Activated CD8-positive, alpha-beta memory T cell treated with anti-CD3 and anti-CD28 coated beads, Interleukin-2, amount 10 ng/mL, durations not matched to agents 7 days and 5 days (primary cell): ENCODE measurements around the gene NRXN2. TPM values are rescaled to one million over a fixed set of nuclear protein-coding genes. Genes with fewer than 3 reads are reported as not detected.

ENCODE experiments used
- ATAC-seq: fragments of 150-1000 bp; cut with Tn5 transposase; one replicate; pipeline ENCODE4 v1.10.0; 2021; ENCODE audit warnings: moderate library complexity
- CTCF ChIA-PET: fragments of 350-600 bp; sonication (Branson Sonifier 250); formaldehyde crosslinking; loops from one replicate; lab custom pipeline; 2021; ENCODE audit warnings: antibody characterized with exemption; lab: Charles Lee
- DNase-seq: peaks from one replicate; pipeline ENCODE4 v3.0.0-alpha.2; 2020
- H3K27ac Mint-ChIP-seq: one replicate; pipeline ENCODE4 v1.8.0; 2021; ENCODE audit warnings: mild to moderate bottlenecking, mixed read lengths
- H3K27me3 Mint-ChIP-seq: one replicate; pipeline ENCODE4 v1.8.0; 2021; ENCODE audit warnings: mixed read lengths
- H3K36me3 Mint-ChIP-seq: one replicate; pipeline ENCODE4 v1.8.0; 2021; ENCODE audit warnings: mild to moderate bottlenecking, mixed read lengths
- H3K4me1 Mint-ChIP-seq: one replicate; pipeline ENCODE4 v1.8.0; 2021; ENCODE audit warnings: mixed read lengths
- H3K4me3 Mint-ChIP-seq: one replicate; pipeline ENCODE4 v1.8.0; 2021; ENCODE audit warnings: mild to moderate bottlenecking, moderate library complexity, mixed read lengths
- H3K9me3 Mint-ChIP-seq: one replicate; pipeline ENCODE4 v1.8.0; 2022; ENCODE audit warnings: low read depth, mixed read lengths
- total RNA-seq, 2 experiments: library from RNA; stranded (reverse); gene quantifications; one replicate each; pipeline ENCODE4 v1.2.3, GENCODE V29; 2021

NRXN2 gene
- total RNA-seq, 2 experiments from 2014 or later, result 0.23 to 0.40 TPM

- no peak for DNase-seq
- ATAC-seq, result no peak
- CTCF ChIA-PET, result no interaction called here
- Mint-ChIP-seq H3K36me3 (no peaks in the 10 kb centered on the region), H3K4me1 (peaks cover 10% of the 10 kb centered on the region), H3K9me3 (no peaks in the 10 kb centered on the region), H3K4me3 (no peak overlapping the region), H3K27ac (no peak overlapping the region), H3K27me3 (peaks cover 55% of the 10 kb centered on the region)
Observed at GRCh38 chr11:64720640-64721358, 2.2 kb downstream of the NRXN2 start.

GRCh38 chr11:64720167-64720566 is 2.8 kb downstream of the NRXN2 start:
- no peak for DNase-seq
- CTCF ChIA-PET, result no interaction called here
- H3K9me3 Mint-ChIP-seq, result no peaks in the 10 kb centered on the region
- H3K4me3 Mint-ChIP-seq, result no peak overlapping the region
- peaks cover 62% of the 10 kb centered on the region for H3K27me3 Mint-ChIP-seq
- H3K36me3 Mint-ChIP-seq, result no peaks in the 10 kb centered on the region
- no peak overlapping the region for H3K27ac Mint-ChIP-seq
- ATAC-seq, result no peak
- peaks cover 8% of the 10 kb centered on the region for H3K4me1 Mint-ChIP-seq

- Mint-ChIP-seq H3K27me3 (peaks cover 69% of the 10 kb centered on the region), H3K4me1 (peaks cover 6% of the 10 kb centered on the region), H3K9me3 (no peaks in the 10 kb centered on the region), H3K36me3 (no peaks in the 10 kb centered on the region), H3K4me3 (no peak overlapping the region), H3K27ac (no peak overlapping the region)
- DNase-seq, result no peak
- no peak for ATAC-seq
- CTCF ChIA-PET, result interaction anchor here (0.8 to 1.5 kb wide), 3 partner anchors 15 to 165 kb away, joined by 3 to 5 read pairs (median 4); no protein-coding TSS in a partner anchor
Observed at GRCh38 chr11:64719406-64719805, 3.6 kb downstream of the NRXN2 start.

DNA sequence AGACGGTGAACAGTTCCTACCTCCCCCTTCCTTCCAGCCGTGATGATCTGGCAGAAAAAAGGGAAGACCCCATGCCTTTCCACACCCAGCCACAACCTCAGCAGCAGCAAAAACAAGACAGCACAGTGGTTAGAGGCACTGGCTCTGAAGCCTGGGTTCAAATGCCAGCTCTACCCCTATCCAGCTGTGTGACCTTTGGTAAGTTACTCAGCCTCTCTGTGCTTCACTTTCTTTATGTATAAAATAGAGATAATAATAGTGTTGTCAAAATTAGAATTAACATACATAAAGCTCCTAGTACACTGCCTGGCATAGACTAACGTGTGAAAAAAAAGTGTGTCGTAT is 4.2 kb downstream of the NRXN2 start:
- CTCF ChIA-PET, result interaction anchor here (1.0 to 1.6 kb wide), 3 partner anchors 14 to 164 kb away, joined by 3 to 5 read pairs (median 4); no protein-coding TSS in a partner anchor
- H3K9me3 Mint-ChIP-seq, result no peaks in the 10 kb centered on the region

DNA sequence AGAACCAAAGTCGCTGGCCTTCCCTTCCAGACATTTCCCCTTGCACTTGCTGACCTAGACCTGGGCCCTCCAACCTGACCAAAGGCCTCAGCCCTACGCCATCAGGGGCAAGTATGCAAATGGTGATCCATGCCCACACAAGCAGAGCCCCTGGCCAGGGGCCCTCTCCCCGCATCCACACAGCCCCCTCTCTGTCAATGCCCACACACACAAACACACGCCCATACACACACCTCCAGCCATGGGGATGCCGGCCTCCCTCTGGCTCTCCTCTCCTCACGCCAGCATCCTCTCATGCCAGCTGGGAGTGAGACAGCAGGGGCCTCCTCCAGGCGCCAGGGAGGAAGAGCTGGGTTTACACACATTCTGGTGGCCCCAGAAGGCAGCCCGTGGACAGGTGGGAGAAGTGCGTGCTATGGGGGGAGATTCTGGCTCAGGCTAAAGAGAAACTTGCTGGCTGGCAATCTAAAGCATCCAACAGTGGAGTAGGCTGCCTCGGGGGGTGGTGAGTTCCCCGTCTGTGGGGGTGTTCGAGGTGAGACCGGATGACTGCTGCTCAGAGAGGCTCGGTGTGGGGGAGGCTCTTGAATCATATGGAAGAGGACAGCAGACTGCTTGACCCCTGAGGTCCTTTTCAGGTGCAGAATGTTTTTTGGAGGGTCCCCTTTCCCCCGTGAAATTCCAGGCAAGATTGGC is 4.8 kb downstream of the NRXN2 start:
- no peak for ATAC-seq
- DNase-seq, result no peak
- H3K4me3 Mint-ChIP-seq, result no peak overlapping the region
- peaks cover 77% of the 10 kb centered on the region for H3K27me3 Mint-ChIP-seq
- no peaks in the 10 kb centered on the region for H3K36me3 Mint-ChIP-seq
- H3K4me1 Mint-ChIP-seq, result peaks cover 2% of the 10 kb centered on the region
- CTCF ChIA-PET, result interaction anchor here (0.7 to 3.0 kb wide), 4 partner anchors 14 to 68 kb away, joined by 3 to 9 read pairs (median 4); partner anchors contain the start of gene RASGRP2
- H3K27ac Mint-ChIP-seq, result no peak overlapping the region
- H3K9me3 Mint-ChIP-seq, result no peaks in the 10 kb centered on the region

More for the DNA sequence above, 4.2 kb downstream of the NRXN2 start:
- Mint-ChIP-seq H3K36me3 (no peaks in the 10 kb centered on the region), H3K27me3 (peaks cover 76% of the 10 kb centered on the region), H3K4me3 (no peak overlapping the region), H3K27ac (no peak overlapping the region), H3K4me1 (peaks cover 2% of the 10 kb centered on the region)
- DNase-seq (no peak), ATAC-seq (no peak)

- DNase-seq (no peak), ATAC-seq (no peak)
- no peaks in the 10 kb centered on the region for H3K36me3 Mint-ChIP-seq
- H3K9me3 Mint-ChIP-seq, result no peaks in the 10 kb centered on the region
- H3K4me3 Mint-ChIP-seq, result no peak overlapping the region
- peaks cover 77% of the 10 kb centered on the region for H3K27me3 Mint-ChIP-seq
- H3K27ac Mint-ChIP-seq, result no peak overlapping the region
- H3K4me1 Mint-ChIP-seq, result peaks cover 5% of the 10 kb centered on the region
- CTCF ChIA-PET, result interaction anchor here (1.6 to 3.0 kb wide), 2 partner anchors 26 to 67 kb away, joined by 4 to 9 read pairs; partner anchors contain the start of gene RASGRP2
Observed at GRCh38 chr11:64717268-64717578, 5.8 kb downstream of the NRXN2 start.

DNA sequence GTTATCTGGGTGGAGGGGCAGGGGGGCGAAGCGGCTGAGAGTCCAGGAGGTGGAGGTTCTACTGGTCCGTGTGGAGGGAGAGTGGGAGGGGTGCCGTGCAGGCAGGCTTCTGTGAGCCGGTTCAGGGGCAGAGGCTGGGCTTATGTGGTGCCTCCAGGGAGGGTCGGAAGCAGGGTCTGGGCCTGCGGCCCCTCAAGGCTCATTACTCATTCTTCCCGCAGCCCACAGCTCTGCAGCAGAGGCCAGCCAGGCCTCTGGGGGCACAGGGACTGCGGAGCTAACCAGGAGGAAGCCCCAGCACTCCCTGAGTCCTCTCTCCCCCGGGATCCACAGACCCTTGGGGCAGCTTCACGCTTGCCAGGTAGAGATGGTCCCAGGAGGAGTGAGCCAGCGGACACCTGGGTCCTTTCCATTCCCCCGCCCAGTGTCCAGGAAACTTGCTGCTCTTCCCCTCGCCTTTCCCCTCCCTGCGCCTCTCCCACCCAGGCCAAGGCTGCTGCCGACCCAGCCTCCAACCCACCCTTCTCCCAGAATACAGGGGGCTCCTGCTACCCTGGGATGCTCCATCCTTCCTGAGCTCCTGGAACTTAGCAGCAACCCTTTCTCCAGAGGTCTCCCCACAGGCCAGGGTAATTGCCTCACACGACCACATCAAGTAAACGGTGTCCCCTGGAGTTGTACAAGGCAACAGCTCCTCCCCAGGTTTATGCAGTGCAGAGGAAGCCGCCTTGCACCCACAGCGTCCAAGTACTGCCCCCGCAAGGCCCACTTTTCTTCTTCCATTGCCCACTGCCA is 6.3 kb downstream of the NRXN2 start:
- ATAC-seq (no peak), DNase-seq (no peak)
- Mint-ChIP-seq H3K27me3 (peaks cover 77% of the 10 kb centered on the region), H3K36me3 (no peaks in the 10 kb centered on the region), H3K9me3 (no peaks in the 10 kb centered on the region), H3K4me1 (peaks cover 10% of the 10 kb centered on the region), H3K4me3 (no peak overlapping the region), H3K27ac (no peak overlapping the region)
- CTCF ChIA-PET, result interaction anchor here (1.0 to 3.0 kb wide), 2 partner anchors 13 to 27 kb away, joined by 3 to 9 read pairs; partner anchors contain the start of gene RASGRP2

GRCh38 chr11:64715756-64716472 is 7.1 kb downstream of the NRXN2 start:
- Mint-ChIP-seq H3K27me3 (peaks cover 75% of the 10 kb centered on the region), H3K9me3 (no peaks in the 10 kb centered on the region), H3K4me3 (no peak overlapping the region), H3K27ac (no peak overlapping the region), H3K36me3 (no peaks in the 10 kb centered on the region), H3K4me1 (peaks cover 10% of the 10 kb centered on the region)
- ATAC-seq, result no peak
- CTCF ChIA-PET, result interaction anchor here (0.6 to 3.0 kb wide), 4 partner anchors 12 to 242 kb away, joined by 3 to 9 read pairs (median 3); partner anchors contain the start of gene RASGRP2
- no peak for DNase-seq

GRCh38 chr11:64715110-64715509 is 7.9 kb downstream of the NRXN2 start:
- Mint-ChIP-seq H3K4me3 (no peak overlapping the region), H3K27me3 (peaks cover 77% of the 10 kb centered on the region), H3K27ac (no peak overlapping the region), H3K36me3 (no peaks in the 10 kb centered on the region), H3K9me3 (no peaks in the 10 kb centered on the region), H3K4me1 (peaks cover 12% of the 10 kb centered on the region)
- no peak for ATAC-seq
- DNase-seq, result no peak
- CTCF ChIA-PET, result interaction anchor here (0.6 to 1.2 kb wide), 2 partner anchors 27 to 242 kb away, joined by 3 read pairs; no protein-coding TSS in a partner anchor

- no peak overlapping the region for H3K4me3 Mint-ChIP-seq
Observed at GRCh38 chr11:64714666-64715065, 8.3 kb downstream of the NRXN2 start.

DNA sequence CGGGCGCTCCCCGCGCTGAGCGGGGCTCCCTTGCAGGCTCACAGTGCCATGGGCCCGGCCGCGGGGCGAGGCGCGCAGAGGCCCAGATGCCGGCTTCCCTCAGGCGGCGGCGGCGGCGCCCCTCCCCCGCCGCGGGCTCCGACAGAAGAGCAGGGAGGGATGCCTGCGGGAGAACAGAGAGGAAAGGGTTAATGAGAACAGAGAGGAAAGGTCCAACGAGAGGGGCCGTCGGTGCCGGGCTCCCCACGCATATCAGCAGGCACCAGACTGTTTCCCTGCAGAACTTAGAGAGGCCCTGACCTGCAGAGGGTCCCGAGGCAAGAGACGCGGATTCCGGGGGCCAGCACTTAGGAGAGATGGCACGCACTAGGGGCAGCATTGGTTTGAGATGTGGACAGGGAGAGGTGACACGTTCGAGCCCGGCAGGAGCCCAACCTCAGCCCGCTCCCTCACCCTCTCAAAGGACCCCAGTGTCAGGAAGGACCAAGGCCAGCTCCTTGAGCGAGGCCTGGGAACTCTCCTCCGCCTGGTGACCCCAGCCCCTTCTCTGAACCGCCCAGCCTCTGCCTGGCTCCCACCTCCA is 9.1 kb downstream of the NRXN2 start:
- CTCF ChIA-PET, result no interaction called here

More at GRCh38 chr11:64714666-64715065, 8.3 kb downstream of the NRXN2 start:
- Mint-ChIP-seq H3K27me3 (peaks cover 79% of the 10 kb centered on the region), H3K36me3 (no peaks in the 10 kb centered on the region), H3K9me3 (no peaks in the 10 kb centered on the region), H3K4me1 (peaks cover 12% of the 10 kb centered on the region), H3K27ac (no peak overlapping the region)
- no peak for DNase-seq
- ATAC-seq, result no peak
- CTCF ChIA-PET, result interaction anchor here (1.2 kb wide), 1 partner anchor 26 kb away, joined by 3 read pairs; no protein-coding TSS in a partner anchor

GRCh38 chr11:64713016-64713707 is 9.8 kb downstream of the NRXN2 start:
- peaks cover 80% of the 10 kb centered on the region for H3K27me3 Mint-ChIP-seq
- H3K9me3 Mint-ChIP-seq, result no peaks in the 10 kb centered on the region
- DNase-seq (no peak), ATAC-seq (no peak)
- H3K4me3 Mint-ChIP-seq, result no peak overlapping the region
- H3K27ac Mint-ChIP-seq, result no peak overlapping the region
- CTCF ChIA-PET, result no interaction called here
- peaks cover 12% of the 10 kb centered on the region for H3K4me1 Mint-ChIP-seq
- H3K36me3 Mint-ChIP-seq, result no peaks in the 10 kb centered on the region

More for the DNA sequence above, 9.1 kb downstream of the NRXN2 start:
- no peak for DNase-seq
- Mint-ChIP-seq H3K4me1 (peaks cover 12% of the 10 kb centered on the region), H3K27me3 (peaks cover 81% of the 10 kb centered on the region), H3K4me3 (no peak overlapping the region), H3K9me3 (no peaks in the 10 kb centered on the region), H3K36me3 (no peaks in the 10 kb centered on the region), H3K27ac (no peak overlapping the region)
- ATAC-seq, result no peak
